Vagina (tissue), 2 donors: ENCODE data around the gene MXRA7.

ENCODE experiments used
- POLR2AphosphoS5 ChIP-seq, 2 donors: sonication (generic); formaldehyde crosslinking; IDR thresholded peaks; one replicate each; pipeline ENCODE4 v1.9.0; 2017; ENCODE audit warnings: antibody characterized with exemption in 2 of 2, mild to moderate bottlenecking in 2 of 2, low read depth in 1 of 2; ENCODE audit not compliant: insufficient read depth in 1 of 2
- TF ChIP-seq, protein P1 (sequence below), 3 experiments: fragments of 450-650 bp in 2 of 3; fragments of 200-600 bp in 1 of 3; sonication (generic) in 1 of 3; IDR thresholded peaks; one replicate each; pipeline ENCODE4 v1.5.1; 2017 to 2019; ENCODE audit warnings: antibody characterized with exemption in 3 of 3, mild to moderate bottlenecking in 2 of 3, moderate library complexity in 2 of 3

DNA sequence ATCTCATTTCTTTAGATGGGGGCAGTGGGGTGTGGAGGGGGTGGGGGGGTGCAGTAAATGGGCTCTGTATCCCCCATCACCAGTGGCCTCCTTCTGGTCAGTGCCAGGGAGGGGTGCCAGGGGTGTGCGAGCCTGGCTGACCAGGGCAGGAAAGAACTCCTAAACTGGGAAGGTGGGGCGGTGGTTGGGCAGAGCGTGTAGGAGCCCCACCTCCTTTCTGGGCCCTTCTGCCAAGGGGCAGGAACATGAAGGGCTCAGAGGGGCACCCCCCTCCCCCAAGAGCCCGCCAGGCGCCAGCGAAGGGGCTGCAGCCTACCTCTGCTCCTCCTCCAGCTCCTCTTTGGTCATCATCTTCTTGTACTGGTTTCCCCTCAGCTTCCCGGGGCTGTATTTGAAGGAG is 26.0 kb downstream of the MXRA7 start:
- TF ChIP-seq POLR2AphosphoS5 (IDR thresholded peaks at IDR 0.05; ENCODE audit: insufficient read depth in 1 of 2, low read depth in 1 of 2): no peak
- TF ChIP-seq, protein P1, sequence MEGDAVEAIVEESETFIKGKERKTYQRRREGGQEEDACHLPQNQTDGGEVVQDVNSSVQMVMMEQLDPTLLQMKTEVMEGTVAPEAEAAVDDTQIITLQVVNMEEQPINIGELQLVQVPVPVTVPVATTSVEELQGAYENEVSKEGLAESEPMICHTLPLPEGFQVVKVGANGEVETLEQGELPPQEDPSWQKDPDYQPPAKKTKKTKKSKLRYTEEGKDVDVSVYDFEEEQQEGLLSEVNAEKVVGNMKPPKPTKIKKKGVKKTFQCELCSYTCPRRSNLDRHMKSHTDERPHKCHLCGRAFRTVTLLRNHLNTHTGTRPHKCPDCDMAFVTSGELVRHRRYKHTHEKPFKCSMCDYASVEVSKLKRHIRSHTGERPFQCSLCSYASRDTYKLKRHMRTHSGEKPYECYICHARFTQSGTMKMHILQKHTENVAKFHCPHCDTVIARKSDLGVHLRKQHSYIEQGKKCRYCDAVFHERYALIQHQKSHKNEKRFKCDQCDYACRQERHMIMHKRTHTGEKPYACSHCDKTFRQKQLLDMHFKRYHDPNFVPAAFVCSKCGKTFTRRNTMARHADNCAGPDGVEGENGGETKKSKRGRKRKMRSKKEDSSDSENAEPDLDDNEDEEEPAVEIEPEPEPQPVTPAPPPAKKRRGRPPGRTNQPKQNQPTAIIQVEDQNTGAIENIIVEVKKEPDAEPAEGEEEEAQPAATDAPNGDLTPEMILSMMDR (IDR thresholded peaks at IDR 0.05): no peak
